ENCODE results near the gene BRICD5.
"Not testable (repeated sequence)": the region's sequence is repeated elsewhere in the genome, so short reads cannot be mapped to it uniquely, and the experiment has no call there.

BRICD5 gene

DNA sequence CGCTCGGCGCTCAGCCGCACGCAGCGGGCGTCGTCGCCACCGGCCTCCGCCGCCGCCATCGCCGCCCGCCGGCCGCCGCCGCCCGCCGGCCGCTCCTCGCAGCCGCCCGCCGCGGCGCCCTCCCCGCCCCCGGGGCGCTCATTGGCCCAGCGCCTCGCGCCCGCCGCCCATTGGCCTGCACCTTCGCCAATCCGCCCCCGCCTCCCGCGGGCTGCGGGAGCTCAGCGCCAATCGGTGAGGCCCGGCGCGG, 4.0 kb upstream of the BRICD5 start, which contains the start of gene PGP:
Gene PGP, minus strand, starts transcription at position 122 of the 250 bp plus-strand sequence. Its CDS starts 63 bp downstream, at position 59.
- no peak for DNase-seq

DNA sequence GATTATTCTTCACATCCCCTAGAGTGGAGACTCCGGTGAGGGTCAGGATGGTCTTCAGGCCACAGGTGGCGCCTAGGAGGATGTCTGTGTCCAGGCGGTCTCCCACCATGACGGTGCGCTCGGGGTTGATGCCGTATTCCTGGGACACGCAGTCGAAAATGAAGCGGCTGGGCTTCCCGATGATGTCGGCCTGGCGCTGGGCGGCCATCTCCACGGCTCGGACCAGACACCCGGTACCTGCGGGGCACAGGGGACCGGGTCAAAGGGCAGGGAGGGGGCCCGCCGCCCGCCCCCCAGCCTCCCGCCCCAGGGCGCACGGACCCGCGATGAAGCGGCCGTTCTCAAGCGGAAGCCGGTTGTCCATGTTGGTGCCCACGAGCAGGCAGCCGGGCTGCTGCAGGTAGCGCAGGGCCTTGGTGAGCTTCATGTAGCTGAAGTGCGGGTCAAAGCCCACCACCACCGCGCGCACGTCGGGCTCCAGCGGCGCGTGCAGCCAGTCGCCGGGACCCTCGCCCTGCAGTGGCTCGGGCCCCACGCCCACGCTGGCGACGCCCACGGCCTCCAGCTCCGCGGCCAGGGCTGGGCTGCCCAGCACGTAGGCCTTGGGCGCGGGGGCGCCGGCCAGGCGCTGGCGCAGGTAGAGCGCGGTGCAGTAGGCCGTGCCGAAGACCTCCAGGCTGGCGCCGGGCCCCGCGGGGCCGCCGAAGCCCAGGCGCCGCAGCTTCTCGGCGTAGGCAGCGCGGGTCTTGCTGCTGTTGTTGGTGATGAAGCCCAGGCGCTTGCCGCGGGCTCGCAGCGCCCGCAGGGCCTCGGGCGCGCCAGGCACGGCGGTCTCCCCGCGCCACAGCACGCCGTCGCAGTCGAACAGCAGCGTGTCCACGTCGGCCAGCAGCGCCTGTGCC, 3.4 kb upstream of the BRICD5 start:
- no peak for DNase-seq

DNA sequence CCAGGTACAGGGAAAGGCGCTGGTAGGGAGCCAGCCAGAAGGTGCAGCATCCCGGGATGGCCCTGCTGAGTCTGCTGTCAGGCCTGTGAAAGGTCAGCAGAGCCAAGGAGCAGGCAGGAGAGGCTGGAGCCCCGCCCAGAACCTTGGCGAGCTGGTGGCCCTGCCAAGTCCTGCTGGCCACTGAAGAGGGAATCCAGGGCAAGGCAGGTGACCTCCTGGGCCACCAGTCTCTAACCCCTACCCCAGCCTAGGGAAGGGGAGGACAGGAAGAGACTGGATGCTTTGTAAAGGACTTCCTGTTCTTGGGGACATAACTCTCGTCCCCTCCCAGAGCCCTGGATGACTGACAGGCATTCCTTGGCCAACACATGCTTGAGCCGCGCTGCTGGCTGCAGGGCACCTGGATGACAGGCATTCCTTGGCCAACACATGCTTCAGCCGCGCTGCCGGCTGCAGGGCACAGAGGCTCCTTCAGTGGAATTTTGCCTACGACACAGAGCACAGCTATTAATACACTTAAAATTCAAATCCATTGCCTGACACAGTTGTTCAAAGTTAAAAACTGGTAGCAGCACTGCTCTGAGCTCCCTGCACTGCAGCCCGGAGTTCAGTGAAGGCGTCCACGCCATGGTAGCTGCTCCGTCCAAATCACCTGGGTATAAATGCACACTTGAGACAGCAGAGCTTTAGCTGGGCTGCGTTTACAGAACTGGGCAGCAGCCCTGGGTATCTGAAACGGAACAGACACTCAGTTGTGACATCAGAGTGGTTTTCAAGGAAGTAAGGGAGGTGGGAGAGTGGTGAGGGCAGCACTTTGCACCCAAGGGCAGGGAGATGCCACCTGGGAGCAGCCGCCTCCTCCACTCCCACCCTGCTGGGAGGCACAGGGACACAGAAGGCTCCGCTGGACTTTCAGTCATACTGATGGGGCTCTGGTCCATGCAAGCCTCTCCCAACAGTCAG, 2.0 kb upstream of the BRICD5 start:
- no peak for DNase-seq

DNA sequence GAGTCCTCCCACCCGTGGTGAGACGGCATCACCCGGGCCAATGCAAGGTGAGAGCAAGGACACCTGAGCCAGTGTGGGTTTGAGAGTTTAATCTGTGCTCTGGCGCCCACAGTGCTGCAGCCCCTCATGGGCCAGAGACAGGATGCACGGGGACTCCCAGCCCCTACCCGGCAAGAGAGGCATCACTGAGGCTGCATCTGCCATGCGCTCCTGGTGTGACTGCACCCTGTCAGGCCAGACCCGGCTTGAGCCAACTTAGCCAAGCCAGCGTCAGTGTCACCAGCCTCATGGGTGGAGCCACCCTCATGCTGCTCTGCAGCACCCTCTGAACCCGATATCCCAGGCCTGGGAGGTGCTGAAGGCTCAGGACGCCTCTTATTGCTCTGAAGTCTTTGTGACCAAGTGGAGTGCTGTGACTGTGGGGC, 1.3 kb upstream of the BRICD5 start:
- DNase-seq, result no peak

DNA sequence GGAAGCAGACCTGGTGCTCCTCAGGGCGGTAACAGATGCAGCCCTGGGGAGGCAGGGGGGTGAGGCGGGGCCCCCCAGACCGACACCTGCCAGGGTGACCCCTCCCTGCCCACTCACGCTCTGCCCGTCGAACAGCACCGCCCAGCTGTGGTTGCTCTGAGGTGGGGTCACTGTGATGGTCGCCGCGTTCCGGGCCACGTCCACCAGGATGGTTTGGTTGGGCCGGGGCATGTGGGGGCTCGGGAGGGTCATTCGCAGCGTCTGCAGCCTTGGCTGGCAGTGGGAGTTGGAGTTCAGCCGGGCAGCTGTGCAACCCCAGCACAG, 692 bp downstream of the BRICD5 start:
- DNase-seq, result no peak

DNA sequence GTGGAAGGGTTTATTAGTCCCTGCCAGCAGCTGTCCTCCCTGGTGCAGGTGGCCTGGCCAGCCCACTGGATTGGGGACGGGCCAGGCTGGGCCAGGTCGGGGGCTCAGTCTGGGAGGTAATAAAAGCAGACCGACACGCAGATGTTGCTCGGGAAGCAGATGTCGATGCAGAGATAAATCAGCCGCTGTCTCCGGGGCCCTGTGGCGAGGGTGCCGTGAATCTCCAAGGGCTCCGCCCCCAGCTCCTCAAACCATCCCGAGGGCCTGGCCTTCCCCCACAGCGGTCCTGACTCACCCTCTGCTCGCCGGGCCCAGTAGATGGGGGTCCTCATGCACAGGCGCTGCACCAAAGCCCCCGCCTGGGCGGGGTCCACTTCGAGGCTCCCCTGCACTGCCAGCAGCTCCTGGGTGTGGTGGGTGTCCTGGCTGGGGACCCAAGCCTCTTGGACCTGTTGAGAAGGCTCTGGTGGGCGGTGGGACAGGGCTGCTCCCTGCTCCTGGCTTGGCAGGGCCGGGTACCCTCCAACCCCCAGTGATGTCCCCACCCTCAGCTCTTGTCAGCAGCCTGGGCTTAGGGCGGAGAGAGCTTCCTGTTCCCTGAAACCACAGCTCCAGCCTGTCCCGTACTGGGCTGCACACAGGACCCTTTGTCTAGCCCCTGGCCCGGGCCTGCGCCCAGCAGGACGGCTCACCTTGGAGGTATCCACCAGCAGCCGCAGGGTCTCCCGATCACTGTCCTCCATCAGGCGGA, 1.2 kb downstream of the BRICD5 start:
- no peak for DNase-seq

DNA sequence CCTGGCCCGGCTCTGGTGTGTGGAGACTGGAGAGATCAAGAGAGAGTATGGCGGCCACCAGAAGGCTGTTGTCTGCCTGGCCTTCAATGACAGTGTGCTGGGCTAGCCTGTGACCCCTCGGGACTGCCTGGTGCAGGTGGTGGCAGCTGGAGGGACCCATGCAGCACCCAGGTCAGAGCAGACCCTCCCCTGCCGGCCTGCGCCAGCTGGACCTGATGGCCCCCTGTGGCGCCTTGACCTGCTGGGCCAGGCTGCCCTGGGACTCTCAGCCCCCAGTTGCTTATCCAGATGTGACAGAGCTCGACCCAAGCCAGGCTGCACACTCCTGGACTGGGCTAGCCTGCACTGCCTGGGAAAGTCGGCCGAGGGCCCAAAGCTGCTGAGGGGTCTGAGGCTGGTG, 1.9 kb downstream of the BRICD5 start:
- DNase-seq, result no peak

DNA sequence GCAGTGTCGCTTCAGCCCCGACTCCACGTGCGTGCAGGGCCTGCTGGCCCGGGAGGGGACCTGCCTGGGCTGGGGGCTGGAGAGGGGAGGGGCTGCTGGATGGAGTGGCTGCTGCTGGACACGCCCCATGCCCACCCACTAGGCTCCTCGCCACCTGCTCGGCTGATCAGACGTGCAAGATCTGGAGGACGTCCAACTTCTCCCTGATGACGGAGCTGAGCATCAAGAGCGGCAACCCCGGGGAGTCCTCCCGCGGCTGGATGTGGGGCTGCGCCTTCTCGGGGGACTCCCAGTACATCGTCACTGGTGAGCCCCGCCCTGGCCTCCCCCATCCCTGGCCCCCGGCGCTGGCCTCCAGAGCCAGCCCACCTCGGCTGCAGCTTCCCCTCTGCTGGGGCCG, 2.4 kb downstream of the BRICD5 start:
- DNase-seq, result no peak

DNA sequence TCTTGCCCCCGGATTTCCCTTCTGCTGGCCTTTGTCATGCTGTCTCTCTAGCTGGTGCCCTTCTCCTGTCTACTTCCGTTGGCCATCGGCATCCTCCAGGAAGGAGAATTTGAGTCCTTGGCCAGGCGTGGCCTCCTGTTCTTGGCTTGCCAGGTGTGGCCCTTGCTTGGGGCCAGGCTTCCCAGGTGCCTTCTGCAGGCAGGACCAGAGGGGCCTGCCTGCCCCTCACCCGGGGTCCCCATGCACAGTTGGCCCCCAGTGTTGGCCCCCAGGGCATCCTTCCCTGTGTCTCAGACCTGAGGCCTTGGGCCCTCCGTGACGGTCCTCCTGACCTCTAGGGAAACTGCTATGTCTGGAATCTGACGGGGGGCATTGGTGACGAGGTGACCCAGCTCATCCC, 2.8 kb downstream of the BRICD5 start:
- DNase-seq, result no peak

DNA sequence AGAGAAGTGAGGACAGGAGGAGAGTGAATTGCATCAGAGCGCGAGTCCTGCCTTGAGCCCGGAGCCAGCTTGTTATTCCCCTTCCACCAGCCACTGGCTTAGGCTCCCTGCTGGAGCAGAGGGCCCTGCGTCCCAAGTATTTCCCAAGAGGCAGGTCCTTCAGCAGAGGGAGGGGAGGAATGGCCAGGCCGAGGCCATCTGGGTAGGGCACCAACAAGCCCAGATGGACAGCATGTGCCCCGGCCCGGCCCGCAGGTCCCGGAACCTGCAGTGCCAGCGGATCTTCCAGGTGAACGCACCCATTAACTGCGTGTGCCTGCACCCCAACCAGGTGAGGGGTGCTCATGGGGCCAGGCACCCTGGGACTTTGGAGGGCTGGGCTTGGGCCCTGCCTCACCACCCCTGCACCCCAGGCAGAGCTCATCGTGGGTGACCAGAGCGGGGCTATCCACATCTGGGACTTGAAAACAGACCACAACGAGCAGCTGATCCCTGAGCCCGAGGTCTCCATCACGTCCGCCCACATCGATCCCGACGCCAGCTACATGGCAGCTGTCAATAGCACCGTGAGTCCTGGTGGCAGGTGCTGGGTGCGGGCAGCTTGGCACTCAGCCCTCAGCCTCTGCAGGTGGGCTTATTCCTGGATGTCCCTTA, 3.8 kb downstream of the BRICD5 start:
- DNase-seq, result no peak

DNA sequence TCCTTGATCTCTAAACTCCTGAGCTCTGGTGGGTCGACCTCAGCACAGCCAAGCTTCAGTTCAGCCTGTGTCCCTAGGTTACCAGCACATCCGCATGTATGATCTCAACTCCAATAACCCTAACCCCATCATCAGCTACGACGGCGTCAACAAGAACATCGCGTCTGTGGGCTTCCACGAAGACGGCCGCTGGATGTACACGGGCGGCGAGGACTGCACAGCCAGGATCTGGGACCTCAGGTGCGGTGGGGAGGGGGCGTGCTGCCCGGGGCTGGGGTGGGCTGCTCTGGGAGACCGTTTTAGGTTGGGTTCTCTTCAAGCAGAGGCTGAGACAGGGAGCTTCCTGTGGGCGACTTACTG, 4.3 kb downstream of the BRICD5 start:
- no peak for DNase-seq

DNA sequence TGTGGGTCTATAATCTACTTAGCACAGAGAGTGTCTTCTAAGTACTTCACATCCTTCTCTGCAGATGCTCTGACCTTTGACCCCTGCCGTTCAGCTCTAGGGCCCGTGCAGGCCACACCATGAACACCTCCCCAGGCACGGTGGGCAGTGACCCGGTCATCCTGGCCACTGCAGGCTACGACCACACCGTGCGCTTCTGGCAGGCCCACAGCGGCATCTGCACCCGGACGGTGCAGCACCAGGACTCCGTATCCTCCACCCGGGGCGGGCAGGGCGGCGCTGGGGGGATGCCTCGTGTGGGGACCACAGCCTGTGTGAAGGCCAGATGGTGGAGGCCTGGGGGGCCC, 4.7 kb downstream of the BRICD5 start:
- DNase-seq, result no peak

DNA sequence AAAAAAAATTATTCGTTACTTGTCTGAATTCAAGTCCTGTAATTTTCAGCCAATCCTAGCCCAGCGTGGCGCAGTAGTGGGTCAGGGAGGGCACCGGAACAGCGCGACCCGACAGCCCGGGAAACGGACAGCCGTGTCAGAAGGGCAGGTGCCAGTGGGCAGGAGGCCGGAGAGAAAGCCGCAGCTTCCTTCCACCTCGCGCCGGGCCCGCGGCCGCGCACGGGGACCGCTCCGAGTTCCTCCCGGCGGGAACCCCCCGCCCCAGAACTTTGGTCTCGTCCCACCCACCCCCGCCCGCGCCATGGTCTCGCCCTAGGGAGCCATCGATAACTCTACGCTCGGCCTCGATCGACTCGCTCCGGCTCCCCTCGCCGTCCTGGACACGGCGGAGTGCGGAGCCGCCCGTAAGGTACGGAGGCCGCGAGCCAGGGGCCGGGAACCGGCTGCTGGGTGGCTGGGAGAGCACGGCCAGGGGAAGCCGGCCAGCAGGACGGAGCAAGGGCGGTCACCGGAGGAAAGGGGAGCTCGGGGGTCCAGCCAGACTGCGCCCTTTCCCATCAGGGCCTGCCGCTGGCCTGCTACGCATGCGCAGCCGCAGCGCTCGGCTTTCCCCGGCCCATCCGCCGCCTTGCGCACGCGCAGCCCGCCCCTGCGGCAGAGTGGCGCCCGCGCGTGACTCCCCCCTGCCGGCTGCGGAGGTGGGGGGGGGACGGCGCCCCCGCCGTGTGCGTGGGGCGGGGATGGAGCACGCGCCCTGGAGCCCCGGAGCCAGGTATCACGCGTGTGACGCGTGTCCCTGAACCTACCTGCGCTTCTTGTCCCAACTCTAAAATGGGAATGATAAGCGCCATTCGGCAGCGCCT, 5.3 kb downstream of the BRICD5 start, which contains the start of gene MLST8:
Gene MLST8, plus strand, starts transcription at position 351 of the 863 bp plus-strand sequence. CDS start 632 bp downstream, outside the sequence.
- DNase-seq, result peak; percentile 86

DNA sequence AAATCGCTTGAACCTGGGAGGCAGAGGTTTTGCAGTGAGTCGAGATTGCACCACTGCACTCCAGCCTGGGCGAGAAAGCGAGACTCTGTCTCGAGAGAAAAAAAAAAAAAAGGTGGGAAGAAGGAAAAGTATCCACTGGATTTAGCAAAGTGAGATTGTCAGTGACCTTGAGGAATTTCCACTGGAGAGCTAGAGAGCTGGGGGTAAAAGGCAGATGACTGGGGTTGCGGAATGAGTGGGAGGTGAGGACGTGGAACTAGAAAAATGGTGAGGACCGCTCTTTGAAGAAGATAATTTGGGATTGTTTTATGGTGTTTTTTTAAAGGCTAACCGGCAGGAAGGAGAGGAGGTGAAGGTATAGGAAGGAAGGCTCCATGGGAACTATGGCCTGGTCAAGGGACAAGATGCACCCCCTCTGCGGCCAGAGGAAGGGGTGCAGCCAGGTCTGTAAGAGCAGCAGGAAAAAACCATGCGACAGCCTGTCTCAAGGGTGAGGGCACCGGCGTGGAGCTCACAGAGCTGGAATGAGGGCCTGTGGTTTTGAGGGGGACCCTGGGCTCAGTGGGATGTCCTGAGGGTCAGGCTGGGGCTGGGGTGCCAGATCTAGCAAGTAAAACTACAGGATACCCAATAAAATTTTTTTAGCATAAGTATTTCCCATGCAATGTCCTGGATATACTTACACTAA, 6.1 kb downstream of the BRICD5 start:
- DNase-seq, result no peak

DNA sequence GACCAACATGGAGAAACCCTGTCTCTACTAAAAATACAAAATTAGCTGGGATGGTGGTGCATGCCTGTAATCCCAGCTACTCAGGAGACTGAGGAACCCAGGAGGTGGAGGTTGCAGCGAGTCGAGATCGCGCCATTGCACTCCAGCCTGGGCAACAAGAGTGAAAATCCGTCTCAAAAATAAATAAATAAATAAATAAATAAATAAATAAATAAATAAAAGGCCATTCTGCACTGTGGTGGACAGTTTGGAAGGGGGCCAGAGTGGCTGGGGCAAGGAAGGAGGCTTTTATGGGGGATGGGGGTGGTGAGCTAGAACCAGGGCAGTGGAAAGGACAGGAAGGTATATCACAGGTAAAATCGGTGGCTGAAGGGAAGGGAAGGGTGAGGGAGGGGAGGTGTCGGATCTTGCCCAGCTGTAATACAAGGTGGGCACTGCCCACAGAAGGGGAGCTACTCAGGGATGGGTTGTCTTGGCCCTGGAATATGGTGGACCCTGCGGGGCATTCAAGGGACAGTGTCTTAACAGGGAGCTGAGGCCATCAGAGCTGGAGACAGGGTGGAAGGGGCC, 7.5 kb downstream of the BRICD5 start:
- not testable (repeated sequence) for DNase-seq

DNA sequence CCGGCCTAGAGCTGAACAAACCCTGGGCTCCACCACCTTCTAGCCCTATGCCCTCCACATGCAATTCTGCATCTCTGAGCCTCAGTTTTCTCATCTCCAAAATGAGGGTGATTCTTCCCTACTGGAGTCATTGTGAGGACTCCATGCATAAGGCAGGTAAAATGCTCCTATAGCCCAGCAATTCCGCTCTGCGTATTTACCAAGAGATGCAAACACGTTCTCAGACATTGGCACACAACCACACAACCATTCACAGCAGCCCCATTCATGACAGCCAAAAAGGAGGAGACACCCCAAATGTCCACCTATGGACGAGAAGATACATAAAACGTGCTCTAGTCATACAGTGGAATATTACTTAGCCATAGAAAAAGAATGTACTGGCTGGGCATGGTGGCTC, 10.3 kb downstream of the BRICD5 start:
- DNase-seq, result no peak

DNA sequence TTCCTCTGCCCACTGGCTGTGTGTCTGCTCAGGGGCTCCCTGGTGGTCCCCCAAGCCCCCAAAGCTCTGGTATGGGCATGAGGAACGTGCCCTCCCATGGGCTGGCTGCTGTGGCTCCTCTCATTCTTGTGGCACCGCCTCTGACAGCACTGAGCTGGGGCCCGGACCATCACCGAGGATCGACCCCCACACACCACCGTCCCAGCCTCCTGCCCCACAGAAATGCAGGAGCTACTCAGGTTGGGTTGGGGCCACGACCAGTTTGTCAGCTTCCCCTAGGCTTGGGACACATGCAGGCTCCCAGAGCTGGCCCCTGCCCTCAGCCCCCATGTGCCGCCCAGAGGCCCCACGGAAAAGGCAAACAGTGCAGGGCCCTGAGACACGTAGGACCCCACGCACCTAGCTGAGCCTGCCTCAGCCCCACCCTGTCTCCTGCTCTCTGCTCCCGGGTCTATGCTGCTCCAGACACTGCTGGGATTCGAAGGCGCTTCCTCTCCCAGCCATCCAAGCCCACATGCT, 11.0 kb downstream of the BRICD5 start:
- no peak for DNase-seq

DNA sequence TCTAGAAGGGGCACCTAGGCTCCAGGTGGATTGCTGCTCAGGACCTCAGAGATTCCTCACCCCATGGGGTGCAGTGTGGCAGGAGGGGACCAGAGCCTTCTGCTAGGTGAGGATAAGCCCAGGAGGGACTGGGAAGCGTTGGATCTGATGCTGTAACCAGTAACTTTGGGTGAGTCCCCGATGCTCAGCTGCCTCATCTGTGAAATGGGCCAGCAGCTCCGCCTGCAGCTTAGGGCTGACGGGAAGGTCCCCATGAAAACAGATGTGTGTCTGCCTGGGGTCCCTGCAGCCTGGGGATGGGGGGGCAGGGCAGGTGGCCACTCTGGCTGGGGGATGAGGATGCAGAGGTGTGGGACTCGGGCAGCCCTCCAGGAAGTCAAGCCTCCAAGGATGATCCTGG, 11.6 kb downstream of the BRICD5 start:
- DNase-seq, result no peak

DNA sequence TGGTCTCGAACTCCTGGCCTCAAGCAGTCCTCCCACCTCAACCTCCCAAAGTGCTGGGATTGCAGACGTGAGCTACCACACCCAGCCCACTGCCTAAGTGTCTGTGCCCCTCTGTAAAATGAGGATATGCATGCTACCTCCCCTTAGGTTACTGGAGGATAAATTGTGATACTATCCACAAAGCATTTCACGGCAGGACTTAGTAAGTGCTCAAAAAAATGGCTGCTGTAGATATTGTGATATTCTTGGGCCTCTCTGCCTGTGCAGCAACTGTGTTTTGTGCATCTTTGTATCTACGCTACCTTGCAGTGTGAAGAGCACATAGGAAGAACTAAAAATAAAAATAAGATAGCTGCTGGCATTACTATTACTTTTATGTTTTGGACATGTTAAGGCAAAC, 12.4 kb downstream of the BRICD5 start:
- no peak for DNase-seq

DNA sequence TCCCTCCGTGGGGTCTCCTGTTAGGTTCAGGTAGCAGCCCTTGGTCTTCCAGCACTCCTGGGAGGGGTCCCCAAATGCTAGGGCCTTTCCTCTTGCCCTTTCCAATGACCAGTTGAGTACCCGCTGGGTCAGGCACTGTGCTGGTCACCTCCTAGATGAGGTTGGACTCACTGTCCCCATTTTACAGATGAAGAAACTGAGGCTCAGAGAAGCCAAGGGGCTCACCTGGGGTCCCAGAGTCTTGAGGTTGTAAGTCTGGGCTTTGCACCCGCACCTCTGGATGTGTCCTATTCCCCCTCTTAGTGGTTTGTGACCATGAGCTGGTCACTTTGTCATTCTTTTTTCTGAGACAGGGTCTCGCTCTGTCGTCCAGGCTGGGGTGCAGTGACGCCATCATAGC, 12.9 kb downstream of the BRICD5 start:
- DNase-seq, result no peak

All from fibroblast of skin of right quadriceps (primary cell).